Adrenal gland (tissue), 5 donors: ENCODE data around the gene TSPAN8.

Source experiments
- POLR2A ChIP-seq, 2 donors: fragments of 450-650 bp; IDR thresholded peaks; one replicate each; pipeline ENCODE4 v1.6.1; 2017; ENCODE audit warnings: antibody characterized with exemption in 2 of 2, mild to moderate bottlenecking in 2 of 2, moderate library complexity in 1 of 2
- TF ChIP-seq, protein P1 (sequence below), 6 experiments: fragments of 450-650 bp in 4 of 6; fragments of 200-600 bp in 2 of 6; sonication (generic) in 1 of 6; IDR thresholded peaks; 1 replicate in 5 of 6; 2 replicates in 1 of 6; pipeline versions ENCODE4 v1.5.1 to v1.8.0; 2016 to 2021; ENCODE audit warnings: antibody characterized with exemption in 6 of 6, mild to moderate bottlenecking in 2 of 6, moderate library complexity in 1 of 6
- donor health status: DM: no; HTN: no; CAD: no.

DNA sequence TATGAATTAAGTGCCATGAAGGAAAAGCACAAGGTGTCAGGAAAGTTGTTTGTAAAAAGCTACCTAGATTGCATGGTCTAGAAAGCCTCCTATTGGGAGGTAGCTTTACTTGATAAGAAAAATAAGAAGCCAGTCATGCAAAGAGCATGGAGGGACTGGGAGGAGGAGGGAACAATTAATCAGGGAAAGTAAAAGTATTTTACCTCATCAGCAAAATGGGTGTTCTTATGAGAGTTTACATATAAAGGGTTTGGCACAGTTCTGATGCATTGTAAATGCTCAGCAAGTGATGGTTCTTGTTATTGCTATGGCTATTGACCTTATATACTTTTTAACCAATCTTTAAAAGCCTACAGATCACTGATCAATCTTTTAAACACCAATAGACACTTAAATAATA, 17.0 kb upstream of the TSPAN8 start:
- TF ChIP-seq, protein P1, sequence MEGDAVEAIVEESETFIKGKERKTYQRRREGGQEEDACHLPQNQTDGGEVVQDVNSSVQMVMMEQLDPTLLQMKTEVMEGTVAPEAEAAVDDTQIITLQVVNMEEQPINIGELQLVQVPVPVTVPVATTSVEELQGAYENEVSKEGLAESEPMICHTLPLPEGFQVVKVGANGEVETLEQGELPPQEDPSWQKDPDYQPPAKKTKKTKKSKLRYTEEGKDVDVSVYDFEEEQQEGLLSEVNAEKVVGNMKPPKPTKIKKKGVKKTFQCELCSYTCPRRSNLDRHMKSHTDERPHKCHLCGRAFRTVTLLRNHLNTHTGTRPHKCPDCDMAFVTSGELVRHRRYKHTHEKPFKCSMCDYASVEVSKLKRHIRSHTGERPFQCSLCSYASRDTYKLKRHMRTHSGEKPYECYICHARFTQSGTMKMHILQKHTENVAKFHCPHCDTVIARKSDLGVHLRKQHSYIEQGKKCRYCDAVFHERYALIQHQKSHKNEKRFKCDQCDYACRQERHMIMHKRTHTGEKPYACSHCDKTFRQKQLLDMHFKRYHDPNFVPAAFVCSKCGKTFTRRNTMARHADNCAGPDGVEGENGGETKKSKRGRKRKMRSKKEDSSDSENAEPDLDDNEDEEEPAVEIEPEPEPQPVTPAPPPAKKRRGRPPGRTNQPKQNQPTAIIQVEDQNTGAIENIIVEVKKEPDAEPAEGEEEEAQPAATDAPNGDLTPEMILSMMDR (IDR thresholded peaks at IDR 0.05) = no peak
- TF ChIP-seq POLR2A (IDR thresholded peaks at IDR 0.05) = no peak
